Testis (tissue), 2 donors: ENCODE data around the gene PRIM1.

ENCODE experiments used
- POLR2A ChIP-seq: fragments of 450-650 bp; IDR thresholded peaks from one replicate; pipeline ENCODE4 v1.6.1; 2017; ENCODE audit warnings: antibody characterized with exemption, mild to moderate bottlenecking, moderate library complexity
- TF ChIP-seq, protein P1 (sequence below), 3 experiments: fragments of 450-650 bp in 2 of 3; fragments of 200-600 bp in 1 of 3; sonication (generic) in 1 of 3; IDR thresholded peaks; one replicate each; pipeline ENCODE4 v1.5.1; 2016 to 2019; ENCODE audit warnings: antibody characterized with exemption in 3 of 3, mild to moderate bottlenecking in 2 of 3, moderate library complexity in 1 of 3

DNA sequence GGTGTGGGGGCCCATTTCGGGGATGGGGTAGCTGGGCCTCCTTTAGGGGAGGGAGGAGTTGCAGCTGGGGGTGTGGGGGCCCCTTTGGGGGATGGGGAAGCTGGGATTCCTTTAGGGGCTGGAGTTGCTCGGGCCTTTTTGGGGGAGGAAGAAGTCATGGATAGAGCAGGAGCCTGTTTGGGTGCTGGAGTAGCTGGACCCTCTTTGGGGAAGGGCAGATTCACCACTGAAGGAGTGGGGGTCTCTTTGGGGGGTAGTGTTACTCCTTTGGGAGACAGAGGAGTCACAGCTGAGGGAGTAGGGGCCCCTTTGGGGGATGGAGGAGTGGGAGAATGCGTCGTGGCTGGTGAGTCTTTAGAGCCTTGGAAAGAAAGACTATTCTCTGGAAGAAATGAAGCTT is 33.5 kb downstream of the PRIM1 start:
- TF ChIP-seq, protein P1, sequence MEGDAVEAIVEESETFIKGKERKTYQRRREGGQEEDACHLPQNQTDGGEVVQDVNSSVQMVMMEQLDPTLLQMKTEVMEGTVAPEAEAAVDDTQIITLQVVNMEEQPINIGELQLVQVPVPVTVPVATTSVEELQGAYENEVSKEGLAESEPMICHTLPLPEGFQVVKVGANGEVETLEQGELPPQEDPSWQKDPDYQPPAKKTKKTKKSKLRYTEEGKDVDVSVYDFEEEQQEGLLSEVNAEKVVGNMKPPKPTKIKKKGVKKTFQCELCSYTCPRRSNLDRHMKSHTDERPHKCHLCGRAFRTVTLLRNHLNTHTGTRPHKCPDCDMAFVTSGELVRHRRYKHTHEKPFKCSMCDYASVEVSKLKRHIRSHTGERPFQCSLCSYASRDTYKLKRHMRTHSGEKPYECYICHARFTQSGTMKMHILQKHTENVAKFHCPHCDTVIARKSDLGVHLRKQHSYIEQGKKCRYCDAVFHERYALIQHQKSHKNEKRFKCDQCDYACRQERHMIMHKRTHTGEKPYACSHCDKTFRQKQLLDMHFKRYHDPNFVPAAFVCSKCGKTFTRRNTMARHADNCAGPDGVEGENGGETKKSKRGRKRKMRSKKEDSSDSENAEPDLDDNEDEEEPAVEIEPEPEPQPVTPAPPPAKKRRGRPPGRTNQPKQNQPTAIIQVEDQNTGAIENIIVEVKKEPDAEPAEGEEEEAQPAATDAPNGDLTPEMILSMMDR (IDR thresholded peaks at IDR 0.05), result no peak
- no peak for TF ChIP-seq POLR2A
